ENCODE data around the gene FABP1.

The FABP1 gene

GRCh38 chr2:88078643-88079172 is 49.2 kb downstream of the FABP1 start:
- DNase-seq (ENCODE audit: low spot score), result no peak
- no peak for TF ChIP-seq CTCF (IDR thresholded peaks at IDR 0.05; ENCODE audit: extremely low read depth, missing control alignments)

GRCh38 chr2:88077080-88077479 is 50.8 kb downstream of the FABP1 start:
- TF ChIP-seq CTCF (IDR thresholded peaks at IDR 0.05; ENCODE audit: extremely low read depth, missing control alignments), result no peak
- no peak for DNase-seq (ENCODE audit: low spot score)

GRCh38 chr2:88074854-88075292 is 53.0 kb downstream of the FABP1 start:
- no peak for DNase-seq (ENCODE audit: low spot score)
- no peak for TF ChIP-seq CTCF (IDR thresholded peaks at IDR 0.05; ENCODE audit: extremely low read depth, missing control alignments)

DNA sequence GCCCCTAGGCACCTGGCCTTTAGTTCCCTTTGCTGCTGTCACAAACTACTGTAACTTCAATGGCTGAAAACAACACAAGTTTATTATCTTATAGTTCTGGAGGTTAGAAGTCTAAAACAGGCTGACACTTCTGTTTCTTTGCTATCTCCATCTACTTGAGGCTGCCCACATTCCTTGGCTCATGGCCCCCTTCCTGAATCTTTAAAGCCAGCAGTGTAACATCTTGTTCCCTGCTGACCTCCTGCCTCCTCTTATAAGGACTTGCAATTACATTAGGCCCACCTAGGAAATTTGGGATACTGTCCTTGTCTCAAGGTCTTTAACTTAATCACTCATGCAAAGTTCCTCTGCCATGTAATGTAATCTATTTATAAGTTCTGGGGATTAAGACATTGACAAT is 53.7 kb downstream of the FABP1 start:
- TF ChIP-seq CTCF (IDR thresholded peaks at IDR 0.05; ENCODE audit: extremely low read depth, missing control alignments), result no peak
- DNase-seq (ENCODE audit: low spot score), result no peak
